A673 (cell line): Measurements from ENCODE around the gene OLFM4.

Experiments
- EZH2 ChIP-seq: fragments of 200-600 bp; sonication (generic); IDR thresholded peaks from 2 replicates; pipeline ENCODE4 v1.6.1; 2017; ENCODE audit warnings: borderline replicate concordance, low read depth, mild to moderate bottlenecking, mixed read lengths, antibody characterized with exemption, low read length; ENCODE audit not compliant: poor library complexity, severe bottlenecking
- TF ChIP-seq, protein P1 (sequence below): fragments of 300-800, 200-600 bp; sonication (generic); conservative IDR thresholded peaks from 2 replicates; pipeline ENCODE4 v1.5.1; 2017; ENCODE audit warnings: low read depth, mild to moderate bottlenecking, antibody characterized with exemption, low read length, moderate library complexity, mixed read lengths

DNA sequence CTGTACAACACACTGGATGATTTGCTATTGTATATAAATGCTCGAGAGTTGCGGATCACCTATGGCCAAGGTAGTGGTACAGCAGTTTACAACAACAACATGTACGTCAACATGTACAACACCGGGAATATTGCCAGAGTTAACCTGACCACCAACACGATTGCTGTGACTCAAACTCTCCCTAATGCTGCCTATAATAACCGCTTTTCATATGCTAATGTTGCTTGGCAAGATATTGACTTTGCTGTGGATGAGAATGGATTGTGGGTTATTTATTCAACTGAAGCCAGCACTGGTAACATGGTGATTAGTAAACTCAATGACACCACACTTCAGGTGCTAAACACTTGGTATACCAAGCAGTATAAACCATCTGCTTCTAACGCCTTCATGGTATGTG, 21.5 kb downstream of the OLFM4 start:
- TF ChIP-seq EZH2: no peak
- TF ChIP-seq, protein P1, sequence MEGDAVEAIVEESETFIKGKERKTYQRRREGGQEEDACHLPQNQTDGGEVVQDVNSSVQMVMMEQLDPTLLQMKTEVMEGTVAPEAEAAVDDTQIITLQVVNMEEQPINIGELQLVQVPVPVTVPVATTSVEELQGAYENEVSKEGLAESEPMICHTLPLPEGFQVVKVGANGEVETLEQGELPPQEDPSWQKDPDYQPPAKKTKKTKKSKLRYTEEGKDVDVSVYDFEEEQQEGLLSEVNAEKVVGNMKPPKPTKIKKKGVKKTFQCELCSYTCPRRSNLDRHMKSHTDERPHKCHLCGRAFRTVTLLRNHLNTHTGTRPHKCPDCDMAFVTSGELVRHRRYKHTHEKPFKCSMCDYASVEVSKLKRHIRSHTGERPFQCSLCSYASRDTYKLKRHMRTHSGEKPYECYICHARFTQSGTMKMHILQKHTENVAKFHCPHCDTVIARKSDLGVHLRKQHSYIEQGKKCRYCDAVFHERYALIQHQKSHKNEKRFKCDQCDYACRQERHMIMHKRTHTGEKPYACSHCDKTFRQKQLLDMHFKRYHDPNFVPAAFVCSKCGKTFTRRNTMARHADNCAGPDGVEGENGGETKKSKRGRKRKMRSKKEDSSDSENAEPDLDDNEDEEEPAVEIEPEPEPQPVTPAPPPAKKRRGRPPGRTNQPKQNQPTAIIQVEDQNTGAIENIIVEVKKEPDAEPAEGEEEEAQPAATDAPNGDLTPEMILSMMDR: no peak
